ENCODE measurements around the gene MRPS34.
A peak's percentile ranks its signal among the peaks of the same experiment; 100 is the strongest.
"Not testable (repeated sequence)": the region's sequence is repeated elsewhere in the genome, so short reads cannot be mapped to it uniquely, and the experiment has no call there.

MRPS34 gene

DNA sequence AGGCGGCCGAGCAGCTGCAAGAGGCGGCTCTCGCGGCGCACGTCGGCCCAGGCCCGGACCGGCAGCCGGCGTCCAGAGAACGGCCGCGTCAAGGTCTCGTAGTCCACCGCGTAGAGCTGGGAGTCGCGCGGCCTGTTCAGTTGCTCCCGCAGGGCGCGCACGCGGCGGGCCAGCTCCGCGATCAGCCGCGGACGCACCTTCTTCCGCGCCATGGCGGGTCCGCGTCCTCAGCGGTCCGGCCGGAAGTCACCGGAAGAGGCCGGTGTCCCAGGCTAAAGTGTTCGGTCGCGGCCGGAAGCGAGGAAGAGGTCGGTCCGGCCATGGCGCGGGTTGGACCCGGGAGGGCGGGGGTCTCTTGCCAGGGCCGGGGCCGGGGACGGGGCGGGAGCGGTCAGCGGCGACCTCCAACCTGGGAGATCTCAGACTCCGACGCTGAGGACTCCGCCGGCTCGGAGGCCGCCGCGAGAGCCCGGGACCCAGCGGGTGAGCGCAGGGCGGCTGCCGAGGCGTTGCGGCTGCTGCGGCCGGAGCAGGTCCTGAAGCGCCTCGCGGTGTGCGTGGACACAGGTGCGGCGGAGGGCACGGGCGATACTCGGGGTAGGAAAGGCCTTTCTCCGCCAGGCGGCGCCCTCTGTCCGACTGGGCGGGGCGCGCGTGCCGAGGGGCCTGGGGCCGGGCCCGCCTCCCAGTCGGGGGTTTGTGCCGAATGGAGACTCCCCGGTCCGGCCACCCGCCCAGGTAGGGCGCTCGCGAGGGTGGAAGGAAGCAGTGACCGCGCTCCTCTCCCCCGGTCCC is at the start of gene MRPS34:
MRPS34 (minus strand) TSS at position 227 of the 795 bp plus-strand sequence; CDS start at position 212, 15 bp downstream.
- H3K4me3 ChIP-seq (ENCODE audit: low read depth, low read length), result peak within 1 kb of the TSS; percentile 89

DNA sequence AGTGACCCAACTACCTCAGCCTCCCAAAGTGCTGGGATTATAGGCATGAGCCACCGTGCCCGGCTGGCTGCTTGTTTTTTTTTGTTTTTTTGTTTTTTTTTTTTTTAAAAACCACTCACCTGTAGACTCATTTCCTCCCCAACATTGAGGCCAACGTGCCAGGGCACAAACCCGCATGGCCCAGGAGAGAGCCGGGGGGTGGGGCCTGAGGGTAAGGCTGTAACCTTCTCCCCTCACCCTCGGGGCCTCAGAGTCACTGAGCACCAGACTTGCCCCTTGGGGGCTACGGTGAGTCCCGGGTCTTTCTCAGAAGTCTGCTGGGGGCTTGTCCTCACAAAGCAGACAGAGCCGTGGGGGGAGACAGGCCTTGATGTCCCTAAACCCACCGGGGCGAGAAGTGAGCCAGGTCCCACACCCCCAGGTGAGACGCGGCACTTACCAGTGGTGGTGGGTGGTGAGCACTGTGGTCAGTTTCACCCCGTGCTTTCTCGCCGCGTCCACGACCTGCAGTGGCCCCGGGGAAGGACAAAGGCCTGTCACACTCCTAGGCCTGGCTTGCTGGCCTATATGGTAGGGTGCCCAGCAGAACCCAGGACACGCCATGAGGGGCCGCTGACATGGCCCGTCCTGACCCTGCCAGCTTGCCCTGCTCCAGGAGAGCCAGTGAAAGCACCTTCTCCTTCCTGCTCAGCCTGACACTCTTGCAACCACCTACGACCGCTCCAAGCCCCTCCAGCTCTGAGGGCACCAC is 49.1 kb upstream of the MRPS34 start:
- no peak overlapping the region for H3K4me3 ChIP-seq (ENCODE audit: low read depth, low read length)

DNA sequence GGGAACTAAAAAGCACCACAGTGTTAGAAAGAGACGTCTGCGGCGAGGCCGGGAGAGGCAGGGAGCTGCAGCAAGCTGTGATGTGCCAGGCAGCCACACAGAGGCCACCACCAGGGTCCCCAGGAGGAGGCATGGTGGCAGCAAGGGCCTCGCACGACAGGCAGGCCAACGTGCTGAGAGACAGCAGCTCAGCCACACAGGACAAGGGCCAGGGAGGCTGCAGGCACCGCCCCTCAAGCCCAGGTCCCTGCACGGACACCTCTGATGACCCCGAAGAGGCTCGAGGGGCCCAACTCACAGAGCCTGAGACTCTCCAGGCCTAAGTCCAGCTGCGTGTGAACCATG is 48.0 kb upstream of the MRPS34 start:
- no peak overlapping the region for H3K4me3 ChIP-seq (ENCODE audit: low read depth, low read length)

DNA sequence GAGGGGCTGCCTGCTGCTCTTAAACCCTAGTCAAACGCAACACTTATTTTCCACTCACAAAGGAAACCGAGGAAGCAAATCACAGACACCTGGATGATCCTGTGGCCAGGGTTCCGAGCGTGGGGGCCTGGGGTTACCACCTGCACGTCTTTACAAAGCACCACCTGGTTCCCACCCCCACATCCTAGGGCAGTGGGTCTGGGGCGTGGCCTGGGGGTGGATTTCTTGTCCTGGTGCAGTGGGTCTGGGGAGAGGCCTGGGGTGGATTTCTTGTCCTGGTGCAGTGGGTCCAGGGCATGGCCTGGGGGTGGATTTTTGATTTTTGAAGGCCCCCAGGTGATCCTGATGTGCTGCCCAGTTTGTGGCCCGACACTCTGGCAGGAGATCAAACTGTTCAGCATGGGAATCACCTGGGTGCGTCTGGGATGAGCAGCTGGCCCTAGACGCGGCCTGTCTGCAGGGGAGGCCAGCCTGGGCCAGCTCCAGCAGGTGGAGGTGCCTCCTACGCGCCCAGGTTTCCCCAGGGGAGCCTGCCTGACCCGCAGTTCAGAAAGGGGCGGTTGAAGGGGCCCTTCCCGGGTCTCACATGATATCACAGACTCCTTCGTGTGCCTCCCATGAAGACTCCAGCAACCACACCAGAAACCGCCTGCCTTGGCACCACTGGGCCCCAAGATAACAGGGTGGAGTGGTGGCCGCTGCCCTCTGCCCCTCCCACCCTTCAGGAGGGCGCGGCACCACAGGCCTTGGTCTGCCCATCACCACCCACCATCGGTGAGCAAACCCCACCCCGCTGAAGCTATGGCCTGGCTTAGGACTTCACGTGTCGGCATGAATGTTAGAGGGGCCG is 47.4 kb upstream of the MRPS34 start:
- no peak overlapping the region for H3K4me3 ChIP-seq (ENCODE audit: low read depth, low read length)

DNA sequence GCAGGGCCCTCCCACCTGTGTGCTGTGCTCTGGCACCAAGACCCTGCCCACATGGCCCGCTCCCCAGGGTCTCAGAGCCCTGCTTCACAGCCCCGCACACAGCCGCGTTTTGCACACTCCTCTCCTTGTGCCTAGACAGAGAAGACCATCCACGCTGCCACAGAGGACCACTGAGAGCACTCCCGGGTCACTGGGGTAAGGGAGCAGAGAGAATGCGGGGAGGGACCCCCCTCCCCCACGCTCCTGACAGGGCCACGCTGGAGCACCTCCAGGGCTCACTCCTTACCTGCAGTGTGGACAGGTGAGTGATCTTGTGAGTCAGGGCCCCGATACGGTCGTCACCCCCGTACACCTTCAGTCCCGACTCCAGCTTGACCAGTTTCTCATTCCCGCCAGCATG is 46.7 kb upstream of the MRPS34 start:
- no peak overlapping the region for H3K4me3 ChIP-seq (ENCODE audit: low read depth, low read length)

DNA sequence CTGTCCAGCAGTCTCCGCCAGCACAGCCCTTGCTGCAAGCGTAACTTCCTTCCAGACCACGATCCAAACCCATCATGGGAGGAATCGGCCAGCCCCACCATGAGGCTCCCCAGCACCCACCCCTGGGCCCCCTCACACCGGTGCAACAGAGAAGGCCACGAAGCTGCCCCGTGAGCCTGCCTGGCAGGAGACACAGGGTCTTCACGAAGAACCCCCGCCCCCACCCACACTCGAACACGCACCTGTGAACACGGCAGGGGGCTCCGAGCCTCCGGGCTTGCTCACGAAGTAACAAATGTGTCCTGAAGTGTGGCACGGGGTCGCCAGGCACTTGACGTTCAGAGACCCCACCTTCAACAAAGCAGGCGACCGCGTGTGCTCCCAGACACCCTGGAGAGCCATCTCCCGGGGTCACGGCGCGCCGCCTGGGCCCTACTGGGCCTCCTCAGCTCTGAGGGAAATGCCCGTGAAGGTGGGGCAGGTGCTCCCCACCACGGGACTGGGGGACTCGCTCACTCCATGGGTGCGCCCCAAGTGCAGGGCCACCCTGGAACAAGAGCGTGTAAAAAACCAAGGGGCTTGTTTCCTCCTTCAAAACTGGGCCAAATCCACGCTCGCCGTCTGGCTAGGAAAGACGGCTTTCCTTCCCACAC is 46.1 kb upstream of the MRPS34 start:
- H3K4me3 ChIP-seq (ENCODE audit: low read depth, low read length), result no peak overlapping the region

DNA sequence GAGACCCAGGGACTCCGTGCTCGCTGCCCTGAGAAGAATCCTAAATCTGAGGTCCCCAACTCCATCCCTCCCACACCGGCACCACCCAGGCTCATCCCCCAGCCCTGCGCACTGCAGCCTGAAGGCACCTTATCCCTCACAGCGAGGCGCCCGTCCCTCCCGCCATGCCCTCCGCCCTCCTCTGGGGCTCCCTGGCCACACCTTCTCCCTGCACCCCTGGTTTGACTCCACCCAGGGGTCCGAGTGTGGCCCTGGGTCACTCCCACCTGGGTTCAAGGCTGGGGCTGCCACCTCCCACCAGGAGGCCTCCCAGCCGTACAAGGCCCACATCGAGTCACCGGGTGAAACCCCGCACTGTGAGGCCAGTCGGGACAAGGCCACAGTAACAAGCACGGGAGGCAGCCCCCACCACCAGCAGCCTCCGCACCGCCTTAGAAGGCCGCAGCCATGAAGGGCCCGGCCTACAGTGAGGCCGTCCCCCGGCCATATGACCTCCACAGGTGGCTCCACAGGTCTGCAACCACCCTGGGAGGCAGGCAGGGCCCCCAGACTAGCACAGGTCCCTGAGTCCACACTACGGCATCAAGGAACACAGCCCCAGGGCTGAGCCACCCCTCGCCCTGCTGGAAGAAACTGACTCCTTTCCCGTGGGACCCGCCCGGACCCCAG is 45.4 kb upstream of the MRPS34 start:
- no peak overlapping the region for H3K4me3 ChIP-seq (ENCODE audit: low read depth, low read length)

DNA sequence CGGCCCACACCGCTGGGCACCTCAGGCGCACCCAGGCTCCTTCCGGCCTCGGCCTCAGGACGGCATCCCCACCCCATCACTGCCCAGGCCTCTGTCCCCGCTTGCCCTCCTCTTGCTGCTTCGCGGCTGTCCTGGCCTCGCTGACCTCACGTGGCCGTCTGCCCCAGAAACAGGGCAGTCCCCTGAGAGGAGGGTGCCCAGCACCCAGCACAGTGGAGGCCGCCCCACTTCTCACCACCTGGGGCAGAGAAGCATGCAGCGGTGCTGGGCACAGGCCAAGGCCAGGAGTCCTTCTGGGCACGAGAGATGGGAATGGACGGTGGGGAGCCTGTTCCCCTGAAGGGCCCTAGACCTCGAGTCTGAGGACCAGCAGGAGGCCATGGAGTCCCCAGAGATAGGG is 44.8 kb upstream of the MRPS34 start:
- no peak overlapping the region for H3K4me3 ChIP-seq (ENCODE audit: low read depth, low read length)

DNA sequence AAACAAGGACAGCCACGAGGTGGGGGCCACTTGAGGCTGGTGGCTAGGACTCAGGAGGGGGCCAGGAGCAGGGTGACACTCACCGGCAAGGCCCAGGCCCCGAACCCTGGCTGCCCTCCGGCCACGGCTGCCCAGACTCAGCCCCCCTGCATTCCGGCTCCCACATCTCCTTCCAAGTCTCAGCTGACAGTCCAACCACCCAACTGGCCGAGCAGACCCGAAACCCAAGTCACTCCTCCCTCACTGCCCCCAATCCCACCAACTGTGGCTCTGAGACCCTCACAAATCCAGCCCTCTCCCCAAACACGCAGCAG is 44.3 kb upstream of the MRPS34 start:
- no peak overlapping the region for H3K4me3 ChIP-seq (ENCODE audit: low read depth, low read length)

DNA sequence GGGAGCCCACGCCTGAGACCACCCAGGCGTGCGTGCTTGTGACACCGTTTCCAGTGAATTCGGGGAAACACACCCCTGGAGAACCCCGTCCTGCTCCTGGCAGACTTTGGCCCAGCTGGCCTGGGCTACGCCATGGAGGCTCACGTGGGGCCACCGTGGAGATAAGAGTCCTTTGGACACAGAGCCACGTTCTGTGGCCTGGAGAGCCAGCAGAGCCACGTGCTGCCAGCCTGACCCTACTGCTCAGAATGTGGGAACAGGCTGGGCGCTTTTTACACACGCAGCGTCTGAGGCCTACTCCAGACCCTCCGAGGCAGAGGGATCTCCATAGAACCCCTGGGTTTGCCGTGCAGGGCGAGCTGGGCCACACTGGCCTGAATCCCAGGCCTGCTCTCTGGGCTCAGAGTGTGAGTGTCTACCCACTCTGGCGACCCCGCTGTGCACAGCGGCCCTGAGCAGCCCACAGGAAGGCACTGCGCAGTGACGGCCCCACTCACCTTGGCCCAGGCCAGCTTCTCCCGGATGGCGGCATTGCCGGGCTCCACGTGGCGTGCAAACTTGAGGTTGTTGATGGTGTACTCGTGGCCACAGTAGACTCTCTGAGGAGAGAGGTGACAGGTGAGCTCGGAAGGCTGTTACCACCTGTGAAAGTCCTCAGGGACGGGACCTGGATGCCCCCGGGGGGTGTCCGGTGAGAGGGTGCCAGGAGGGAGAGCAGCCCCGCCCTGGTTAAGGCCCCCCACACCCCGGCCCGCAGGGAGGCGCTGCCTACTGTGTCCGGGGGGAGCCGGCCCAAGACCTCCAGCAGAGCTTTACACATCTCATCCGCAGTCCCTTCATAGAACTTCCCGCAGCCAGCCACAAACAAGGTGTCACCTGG is 43.7 kb upstream of the MRPS34 start:
- H3K4me3 ChIP-seq (ENCODE audit: low read depth, low read length), result no peak overlapping the region

DNA sequence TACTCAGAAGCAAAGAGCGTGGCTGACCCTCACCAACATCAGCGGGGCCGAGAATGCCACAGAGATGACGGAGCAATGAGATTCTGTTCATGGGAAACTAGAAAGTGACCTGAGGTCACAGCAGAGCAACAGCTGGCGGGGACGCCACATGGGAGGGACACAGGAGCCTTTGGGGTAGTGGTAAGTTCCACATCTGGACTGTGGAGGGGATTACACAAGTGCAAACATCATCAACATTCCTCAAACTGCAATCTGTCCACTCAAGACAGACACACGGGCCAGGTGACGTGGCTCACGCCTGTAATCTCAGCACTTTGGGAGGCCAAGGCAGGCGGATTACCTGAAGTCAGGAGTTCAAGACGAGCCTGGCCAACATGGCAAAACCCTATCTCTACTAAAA is 42.5 kb upstream of the MRPS34 start:
- H3K4me3 ChIP-seq (ENCODE audit: low read depth, low read length), result no peak overlapping the region

DNA sequence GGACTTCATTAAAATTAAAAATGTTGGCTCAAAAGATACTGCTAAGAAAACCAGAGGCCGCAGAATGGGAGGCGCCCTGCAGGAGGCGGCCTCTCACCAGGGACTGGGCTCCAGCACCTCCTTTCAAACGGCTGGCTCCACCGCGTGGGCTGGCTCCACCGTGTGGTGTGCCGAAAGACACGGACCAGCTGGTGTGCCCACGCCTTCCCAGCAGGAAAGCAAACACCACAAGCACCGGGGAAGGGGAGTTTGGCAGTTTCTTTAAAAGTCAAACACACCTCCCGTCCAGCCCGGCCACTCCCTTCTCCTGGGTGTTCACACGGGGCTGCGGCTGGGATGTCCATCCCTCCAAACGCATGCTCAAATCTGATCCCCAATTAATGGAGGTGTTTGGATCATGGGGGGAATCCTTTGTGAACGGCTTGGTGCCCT is 39.8 kb upstream of the MRPS34 start:
- no peak overlapping the region for H3K4me3 ChIP-seq (ENCODE audit: low read depth, low read length)

DNA sequence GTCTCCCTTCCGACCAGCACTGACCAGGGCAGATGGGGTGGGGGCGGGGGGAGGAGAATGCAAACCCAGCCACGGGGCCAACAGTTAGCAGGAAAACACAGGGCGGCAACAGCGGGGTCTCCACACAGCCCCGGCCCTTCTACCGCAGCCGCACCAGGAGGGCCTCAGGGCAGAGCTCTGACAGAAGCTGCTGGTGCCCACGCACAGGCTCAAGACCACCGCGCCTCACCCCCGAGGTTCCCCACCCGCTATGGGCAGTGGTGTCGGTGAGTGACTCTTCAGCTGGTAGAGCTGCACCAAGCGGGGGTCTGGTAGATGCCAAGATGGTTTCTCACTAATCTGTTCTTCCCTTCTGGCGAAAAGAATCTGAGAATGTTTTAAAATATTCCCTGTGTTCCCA is 37.6 kb upstream of the MRPS34 start:
- no peak overlapping the region for H3K4me3 ChIP-seq (ENCODE audit: low read depth, low read length)

DNA sequence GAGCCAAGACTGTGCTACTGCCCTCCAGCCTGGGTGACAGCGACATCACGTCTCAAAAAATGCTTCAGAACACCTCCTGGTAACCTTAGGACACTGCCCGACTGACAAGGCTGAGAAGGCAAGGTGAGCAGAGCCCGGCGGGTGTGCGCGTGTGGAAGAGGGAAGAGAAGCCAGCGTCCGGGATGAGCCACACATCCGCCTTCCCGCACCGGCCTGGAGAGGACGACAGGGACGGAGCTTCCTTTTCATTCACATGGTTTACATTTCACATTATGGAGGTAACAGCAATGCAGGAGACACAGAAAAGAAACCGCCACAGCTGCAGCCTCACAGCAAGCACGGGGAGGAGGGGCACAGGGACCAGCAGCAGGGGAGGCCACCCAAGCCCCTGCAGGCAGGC is 37.2 kb upstream of the MRPS34 start:
- no peak overlapping the region for H3K4me3 ChIP-seq (ENCODE audit: low read depth, low read length)

DNA sequence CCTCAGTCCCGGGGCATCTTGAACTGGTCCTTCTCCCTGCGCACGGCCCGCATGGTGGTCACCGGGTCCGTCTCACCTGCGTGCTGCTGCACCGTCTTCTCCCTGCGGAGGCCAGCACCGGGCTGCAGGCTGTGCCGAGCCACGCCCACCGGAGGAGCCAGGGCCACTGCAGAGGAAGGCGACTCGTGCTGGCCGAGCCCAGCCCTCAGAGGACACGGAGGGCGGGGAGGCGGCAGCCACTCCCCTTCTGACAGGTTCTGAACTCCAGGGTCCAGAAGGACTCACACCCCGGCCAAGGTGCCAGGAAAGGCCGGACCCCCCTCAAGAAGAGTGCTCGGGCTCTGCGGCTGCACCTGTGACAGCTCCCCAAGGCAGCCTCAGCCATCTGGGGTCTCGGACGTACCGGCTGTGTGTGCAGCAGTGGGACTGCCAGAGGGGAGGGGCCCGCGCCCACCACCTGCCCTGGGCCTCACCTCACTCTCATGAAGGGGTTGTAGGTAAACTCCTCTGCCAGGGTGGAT is 36.4 kb upstream of the MRPS34 start:
- no peak overlapping the region for H3K4me3 ChIP-seq (ENCODE audit: low read depth, low read length)

DNA sequence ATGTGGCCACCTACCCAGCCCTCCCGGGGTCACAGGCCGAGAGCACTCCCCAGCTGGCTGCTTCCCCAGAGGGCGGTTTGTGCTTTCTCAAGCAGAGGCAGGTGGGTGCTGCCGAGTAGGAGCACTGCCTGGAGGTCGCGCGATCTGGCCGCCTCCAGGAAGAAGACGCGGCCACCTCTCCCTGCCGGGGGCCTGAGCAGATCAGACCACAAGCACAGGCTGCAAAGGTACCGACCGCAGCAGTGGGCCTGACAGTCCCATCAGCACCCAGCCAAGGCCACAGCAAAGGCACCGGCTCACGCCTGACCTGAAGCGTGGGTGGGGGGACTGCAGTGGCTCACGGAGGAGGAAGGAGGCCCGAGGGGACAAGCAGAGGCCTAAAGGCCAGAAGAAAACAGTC is 35.8 kb upstream of the MRPS34 start:
- no peak overlapping the region for H3K4me3 ChIP-seq (ENCODE audit: low read depth, low read length)

DNA sequence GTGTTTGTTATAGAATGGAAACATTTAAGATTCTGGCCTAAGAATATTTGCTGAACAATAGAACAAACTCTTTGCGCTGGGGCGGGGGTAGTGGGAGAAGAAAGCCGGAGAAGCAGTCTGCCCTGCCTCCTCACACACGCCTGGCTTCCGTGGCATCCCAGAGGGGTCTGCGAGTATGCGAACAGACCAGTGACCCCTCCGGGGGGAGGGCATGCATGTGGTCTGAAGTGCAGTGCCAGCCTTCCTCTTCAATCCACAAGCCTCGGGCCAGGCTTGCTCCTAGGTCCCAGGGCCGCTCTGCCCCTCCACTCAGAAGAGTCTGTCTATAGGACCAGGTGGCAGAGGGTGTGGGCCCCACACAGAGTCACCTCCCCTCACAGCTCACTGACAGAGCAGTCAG is 34.7 kb upstream of the MRPS34 start:
- no peak overlapping the region for H3K4me3 ChIP-seq (ENCODE audit: low read depth, low read length)

DNA sequence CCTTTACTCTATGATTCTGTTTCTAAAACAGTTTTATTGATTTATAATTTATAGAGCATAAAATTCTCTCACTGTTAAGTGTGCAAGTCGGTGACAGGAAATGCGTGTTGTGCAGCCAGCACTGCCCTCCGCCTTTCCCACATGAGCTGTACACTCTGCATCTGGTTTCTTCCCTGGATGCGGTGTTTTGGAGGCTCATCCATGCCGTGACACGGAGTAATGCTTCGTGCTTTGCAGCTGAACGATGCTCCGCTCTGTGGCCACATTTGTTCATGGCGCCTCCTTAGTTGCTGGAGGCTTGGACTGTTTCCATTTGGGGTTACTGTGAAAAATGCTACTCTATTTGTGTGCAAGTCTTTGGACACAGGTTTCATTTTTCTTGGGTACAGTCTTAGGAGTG is 27.8 kb upstream of the MRPS34 start:
- no peak overlapping the region for H3K4me3 ChIP-seq (ENCODE audit: low read depth, low read length)

DNA sequence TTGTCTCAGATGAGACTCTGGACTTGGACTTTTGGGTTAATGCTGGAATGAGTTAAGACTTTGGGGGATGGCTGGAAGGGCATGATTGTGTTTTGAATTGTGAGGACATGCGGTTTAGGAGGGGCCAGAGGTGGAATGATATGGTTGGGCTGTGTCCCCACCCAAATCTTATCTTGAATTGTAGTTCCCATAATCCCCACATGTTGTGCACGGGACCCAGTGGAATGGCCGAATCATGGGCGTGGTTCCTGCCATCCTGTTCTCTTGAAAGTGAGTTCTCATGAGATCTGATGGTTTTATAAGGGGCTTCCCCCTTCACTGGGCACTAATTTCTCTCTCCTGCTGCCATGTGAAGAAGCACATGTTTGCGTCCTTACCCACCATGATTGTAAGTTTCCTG is 26.3 kb upstream of the MRPS34 start:
- not testable (repeated sequence) for H3K4me3 ChIP-seq (ENCODE audit: low read depth, low read length)

All from iPS-11a (cell line).